ENCODE measurements around the gene DAGLB. TPM values are rescaled to one million over a fixed set of nuclear protein-coding genes. Genes with fewer than 3 reads are reported as not detected.

The DAGLB gene
- total and polyA plus RNA-seq, 2 of the 8 experiments (the other 6 are each of a cell fraction or from before 2014, with no cell fraction given): 27.0 to 39.6 TPM

GRCh38 chr7:6382817-6383216 is 64.9 kb downstream of the DAGLB start:
- Histone ChIP-seq H4K20me1 (replicated peaks in 1 of 2; ENCODE audit: control insufficient read depth in 1 of 2, insufficient read depth in 2 of 2, low read length in 2 of 2) (peaks cover 30 to 37% of the 10 kb centered on the region in 2 experiments), H3K9ac (replicated peaks in 1 of 4; ENCODE audit: extremely low read depth in 1 of 4, low read depth in 3 of 4, low read length in 3 of 4) (no peak overlapping the region), H2BK20ac (ENCODE audit: low read length) (no peak overlapping the region), H3K4me3 (ENCODE audit: extremely low read depth in 1 of 4, insufficient read depth in 2 of 4, low read depth in 3 of 4, low read length in 4 of 4) (no peak overlapping the region), H3K79me1 (ENCODE audit: low read depth, low read length) (peaks cover 8% of the 10 kb centered on the region; the same call in 1 of the 2 replicates), H3K36me3 (ENCODE audit: control insufficient read depth in 2 of 4, insufficient read depth in 4 of 4, low read length in 3 of 4) (peaks cover 0 to 7% (median 2%) of the 10 kb centered on the region in 4 experiments; a peak in 5 of 8 replicates), H2AK5ac (ENCODE audit: low read depth, low read length) (no peak overlapping the region), H4K8ac (ENCODE audit: extremely low read depth, insufficient read depth, low read length) (no peak overlapping the region), H3K18ac (ENCODE audit: extremely low read depth, low read length) (no peak overlapping the region), H3K4me1 (replicated peaks in 1 of 4; ENCODE audit: control insufficient read depth in 3 of 4, insufficient read depth in 4 of 4, low read length in 3 of 4) (peaks cover 0 to 11% (median 5%) of the 10 kb centered on the region in 4 experiments), H2BK12ac (ENCODE audit: low read depth, low read length) (no peak overlapping the region), H3K14ac (ENCODE audit: insufficient read length) (no peak overlapping the region), H3K23me2 (ENCODE audit: low read depth, low read length) (no peaks in the 10 kb centered on the region; the same call in 1 of the 2 replicates), H2BK5ac (ENCODE audit: low read depth, low read length) (no peak overlapping the region), H3K27ac (ENCODE audit: low read depth, low read length) (no peak overlapping the region), H3K4ac (replicated peaks; ENCODE audit: insufficient read length, low read depth, low read length) (no peak overlapping the region), H4K5ac (ENCODE audit: insufficient read length, low read depth, low read length) (no peak overlapping the region), H2BK15ac (ENCODE audit: low read length) (no peak overlapping the region), H3K56ac (replicated peaks; ENCODE audit: insufficient read length, low read depth, low read length) (no peak overlapping the region), H3K9me3 (ENCODE audit: insufficient read depth in 2 of 2, low read depth in 1 of 2, low read length in 1 of 2) (no peaks in the 10 kb centered on the region), H4K91ac (replicated peaks; ENCODE audit: insufficient read length, low read length) (no peak overlapping the region), H2BK120ac (replicated peaks; ENCODE audit: low read depth, low read length) (no peak overlapping the region), H2AFZ (ENCODE audit: low read length) (no peak overlapping the region), H3K79me2 (ENCODE audit: control insufficient read depth in 1 of 2, insufficient read depth in 2 of 2, low read length in 2 of 2) (peaks cover 70 to 100% of the 10 kb centered on the region in 2 experiments), H3K23ac (ENCODE audit: insufficient read length) (no peak overlapping the region), H3K27me3 (replicated peaks in 1 of 4; ENCODE audit: control insufficient read depth in 3 of 4, extremely low read depth in 1 of 4, insufficient read depth in 3 of 4, low read length in 3 of 4) (no peaks in the 10 kb centered on the region), H3K4me2 (ENCODE audit: insufficient read depth in 1 of 2, low read depth in 2 of 2, low read length in 2 of 2) (no peak overlapping the region; a peak in 1 of 4 replicates)
- POLR2A ChIA-PET (ENCODE audit: partially characterized antibody): interaction anchor here (1.0 to 1.4 kb wide), 3 partner anchors 9 to 30 kb away, joined by 3 to 5 read pairs (median 4); no protein-coding TSS in a partner anchor
- DNase-seq (ENCODE audit: low read depth in 1 of 2, low spot score in 2 of 2): no peak
- WGBS, 2 experiments (ENCODE audit: extremely low coverage in 1 of 2, insufficient coverage in 1 of 2, insufficient read length in 1 of 2, insufficient replicate concordance in 2 of 2, low coverage in 1 of 2, low lambda C conversion rate in 2 of 2, missing lambda C conversion rate in 1 of 2): 86% methylated on average over 5 of the region's 5 CpGs; no CpG with 5 or more reads in 1 of the 2 experiments
- no peak for FAIRE-seq
- CTCF ChIA-PET (ENCODE audit: partially characterized antibody): interaction anchor here (0.6 to 1.3 kb wide), 3 partner anchors 12 to 602 kb away, joined by 3 read pairs; partner anchors contain the start of gene RNF216
- TF ChIP-seq POLR2A (IDR thresholded peaks at IDR 0.05; ENCODE audit: control extremely low read depth in 1 of 2, low read depth in 2 of 2, low read length in 2 of 2) (no peak), E2F6 (IDR thresholded peaks at IDR 0.05) (no peak), SAP30 (IDR thresholded peaks at IDR 0.05; ENCODE audit: insufficient read depth, insufficient replicate concordance, low read length) (no peak), JUN (IDR thresholded peaks at IDR 0.05; ENCODE audit: low read depth, low read length) (no peak), KDM5A (IDR thresholded peaks at IDR 0.05; ENCODE audit: low read length) (no peak), CHD1 (IDR thresholded peaks at IDR 0.05; ENCODE audit: low read depth, low read length) (no peak), SP1 (IDR thresholded peaks at IDR 0.05; ENCODE audit: low read depth, low read length) (no peak), SIX5 (IDR thresholded peaks at IDR 0.05; ENCODE audit: low read depth, low read length) (no peak)
